Endometrial microvascular endothelial cells (primary cell): Measurements from ENCODE around the gene CAB39L. TPM values are rescaled to one million over a fixed set of nuclear protein-coding genes. Genes with fewer than 3 reads are reported as not detected.

Experiments used
- in situ Hi-C: cut with HindIII; loops from 2 replicates; pipeline ENCODE4 v1.10.0; 2017; ENCODE audit warnings: low sequenced_read_pairs, low pct_unique_long_range_greater_than_20kb; ENCODE audit errors: inconsistent ontology term
- total RNA-seq: library from RNA; depleted of rRNA; stranded (reverse); fragments of >200 nt; gene quantifications from one replicate; pipeline ENCODE4 v1.2.3, GENCODE V29; 2015; ENCODE audit errors: inconsistent ontology term

Gene CAB39L
- total RNA-seq, 1 donor from 2014 or later: 4.0 TPM

- in situ Hi-C loops: no loop called here
Measured at GRCh38 chr13:49444524-49445395, 896 bp upstream of the CAB39L start.

GRCh38 chr13:49443357-49443703 is 534 bp downstream of the CAB39L start:
- in situ Hi-C loops: no loop called here

- in situ Hi-C loops: no loop called here
Measured at GRCh38 chr13:49441846-49442245, 2.0 kb downstream of the CAB39L start.

GRCh38 chr13:49441312-49441711 is 2.6 kb downstream of the CAB39L start:
- in situ Hi-C loops: no loop called here

GRCh38 chr13:49439609-49440008 is 4.3 kb downstream of the CAB39L start:
- in situ Hi-C loops: no loop called here

- in situ Hi-C loops: no loop called here
Measured at GRCh38 chr13:49437705-49438104, 6.2 kb downstream of the CAB39L start.

- in situ Hi-C loops: no loop called here
Measured at GRCh38 chr13:49436890-49437289, 7.0 kb downstream of the CAB39L start.

GRCh38 chr13:49435992-49436391 is 7.9 kb downstream of the CAB39L start:
- in situ Hi-C loops: no loop called here

GRCh38 chr13:49429121-49429520 is 14.7 kb downstream of the CAB39L start:
- in situ Hi-C loops: no loop called here

GRCh38 chr13:49428041-49428763 is 15.7 kb downstream of the CAB39L start:
- in situ Hi-C loops: no loop called here

GRCh38 chr13:49424011-49424560 is 19.8 kb downstream of the CAB39L start:
- in situ Hi-C loops: no loop called here

- in situ Hi-C loops: no loop called here
Measured at GRCh38 chr13:49421391-49421790, 22.5 kb downstream of the CAB39L start.

- in situ Hi-C loops: no loop called here
Measured at GRCh38 chr13:49419276-49419675, 24.6 kb downstream of the CAB39L start.

- in situ Hi-C loops: no loop called here
Measured at GRCh38 chr13:49418206-49418605, 25.7 kb downstream of the CAB39L start.

- in situ Hi-C loops: no loop called here
Measured at GRCh38 chr13:49417161-49417560, 26.7 kb downstream of the CAB39L start.

GRCh38 chr13:49412749-49413148 is 31.1 kb downstream of the CAB39L start:
- in situ Hi-C loops: no loop called here

GRCh38 chr13:49411353-49411752 is 32.5 kb downstream of the CAB39L start:
- in situ Hi-C loops: no loop called here

- in situ Hi-C loops: no loop called here
Measured at GRCh38 chr13:49410477-49410876, 33.4 kb downstream of the CAB39L start.

- in situ Hi-C loops: no loop called here
Measured at GRCh38 chr13:49410006-49410405, 33.9 kb downstream of the CAB39L start.

GRCh38 chr13:49409008-49409407 is 34.9 kb downstream of the CAB39L start:
- in situ Hi-C loops: no loop called here
